Heart left ventricle (tissue), 16 donors: ENCODE data around the gene CCDC148. TPM values are rescaled to one million over a fixed set of nuclear protein-coding genes. Genes with fewer than 3 reads are reported as not detected.

Source experiments
- ATAC-seq, 4 donors: fragments of 200-7000 bp; cut with Tn5 transposase; one replicate each; pipeline ENCODE4 v1.9.1; 2020 to 2022; ENCODE audit warnings: moderate library complexity in 4 of 4, mild to moderate bottlenecking in 3 of 4, moderate number of reproducible peaks in 1 of 4
- DNase-seq, 5 donors: peaks; one replicate each; pipeline ENCODE4 v3.0.0-alpha.2; 2020
- H3K27ac ChIP-seq, 12 donors: fragments of 200-600 bp; sonication (generic) in 4 of 12; one replicate each; pipeline versions ENCODE4 v1.5.0 to v1.8.0; 2016 to 2022; ENCODE audit warnings: mild to moderate bottlenecking in 2 of 12
- H3K27me3 ChIP-seq, 9 donors: fragments of 200-600 bp; sonication (generic) in 2 of 9; one replicate each; pipeline versions ENCODE4 v1.5.1 to v1.8.0; 2016 to 2022; ENCODE audit warnings: mild to moderate bottlenecking in 3 of 9
- H3K36me3 ChIP-seq, 9 donors: fragments of 200-600 bp; sonication (generic) in 2 of 9; one replicate each; pipeline versions ENCODE4 v1.5.0 to v1.8.0; 2018 to 2022; ENCODE audit warnings: mild to moderate bottlenecking in 2 of 9
- H3K4me1 ChIP-seq, 12 donors: fragments of 200-600 bp; sonication (generic) in 4 of 12; one replicate each; pipeline versions ENCODE4 v1.5.0 to v1.8.0; 2016 to 2022; ENCODE audit warnings: mild to moderate bottlenecking in 3 of 12
- H3K4me3 ChIP-seq, 12 donors: fragments of 200-600 bp; sonication (generic) in 4 of 12; one replicate each; pipeline versions ENCODE4 v1.5.0 to v1.8.0; 2017 to 2022; ENCODE audit warnings: mild to moderate bottlenecking in 9 of 12, moderate library complexity in 4 of 12
- H3K9me3 ChIP-seq, 12 donors: fragments of 200-600 bp; sonication (generic) in 4 of 12; one replicate each; pipeline versions ENCODE4 v1.5.0 to v1.8.0; 2016 to 2022; ENCODE audit warnings: mild to moderate bottlenecking in 1 of 12
- CTCF ChIP-seq, 12 donors: fragments of 200-600 bp; sonication (generic) in 4 of 12; IDR thresholded peaks; one replicate each; pipeline versions ENCODE4 v1.5.0 to v1.8.0; 2018 to 2022; ENCODE audit warnings: antibody characterized with exemption in 12 of 12, mild to moderate bottlenecking in 5 of 12
- POLR2A ChIP-seq, 2 donors: fragments of 450-650 bp; IDR thresholded peaks; one replicate each; pipeline ENCODE4 v1.6.1; 2017; ENCODE audit warnings: antibody characterized with exemption in 2 of 2, mild to moderate bottlenecking in 2 of 2, moderate library complexity in 2 of 2
- WGBS, 4 donors: extraction: QIAGEN DNeasy Blood & Tissue Kit in 2 of 4; methylation state at CpG; one replicate each; pipeline versions ENCODE4 v1.1.5 to v1.1.7; 2013 to 2018; 5-methylcytosine and 5-hydroxymethylcytosine counted together
- intact Hi-C, 10 donors: fragments of 100-400 bp; cut with DNase I; formaldehyde crosslinking; loops; one replicate each; pipeline versions ENCODE4 v1.11.1 to v1.14.2; 2022
- polyA plus RNA-seq, 2 donors: library from polyadenylated mRNA; stranded (reverse); fragments of 200-250 nt; gene quantifications; one replicate each; pipeline ENCODE4 v1.2.3, GENCODE V29; 2013
- total RNA-seq, 9 donors: library from RNA; depleted of rRNA in 2 of 9; stranded (reverse); fragments of >200 nt in 2 of 9; fragmentation: NEBNext Ultra II Directional in 3 of 9; extraction: Animal tissue kit (Norgen Biotek cat#: 25700) in 3 of 9; gene quantifications; one replicate each; pipeline versions ENCODE4 v1.1.0 to v1.2.4, GENCODE V29; 2016 to 2023
- donor health status: ischemic (EF 13 %, LVEDD 7.1; RV severe dilation, severe dysfunction).
- donor health status: healthy with polysubstance abuse.
- donor health status: DM: no; HTN: yes; CAD: no.
- donor health status: DM: no; HTN: no; CAD: no.
- donor health status: ischemic (EF 25% LVEDD 6.9; RV normal size, moderate dysfunction).
- donor health status: ischemic (EF 25% LVEDD 5.7; RV mildly dilated, moderate dysfunction).
- donor health status: healthy.
- donor health status: DM: yes; HTN: yes; CAD: no.
- donor health status: ischemic (EF 35%, LVEDD 5.7; RV mildly dilated, moderate dysfunction).
- donor health status: nonischemic (EF 11% LVEDD 7.7; RV severe dilation, severe dysfunction).
- donor health status: DM: yes; HTN: yes; CAD: no.
- donor health status: PGD.
- donor health status: ischemic (EF 29% LVEDD 5.4; RV normal size, mild dysfunction).
- donor health status: nonischemic (EF 23%, LVEDD 6.1; RV moderate dilation, normal function).

Gene CCDC148
- total and polyA plus RNA-seq, 11 donors, result 0.24 to 1.2 (median 0.75) TPM; not detected in 2

- DNase-seq (no peak), ATAC-seq (no peak)
- no peaks in the 10 kb centered on the region for H3K27me3 ChIP-seq
- intact Hi-C loops, result no loop called here
- no peaks in the 10 kb centered on the region for H3K36me3 ChIP-seq
- WGBS, 4 donors, result 78 to 96% (median 91%) methylated on average over 2 of the region's 2 CpGs
- TF ChIP-seq CTCF (IDR thresholded peaks at IDR 0.05), result no peak
- no peak for TF ChIP-seq POLR2A (IDR thresholded peaks at IDR 0.05)
- peaks cover 0 to 2% (median 0%) of the 10 kb centered on the region in 12 donors for H3K9me3 ChIP-seq
- H3K4me1 ChIP-seq, result peaks cover 0 to 4% (median 0%) of the 10 kb centered on the region in 12 donors
- H3K4me3 ChIP-seq, result no peak overlapping the region
- no peak overlapping the region for H3K27ac ChIP-seq
Measured at GRCh38 chr2:158305501-158305900, 151.1 kb downstream of the CCDC148 start.

GRCh38 chr2:158300394-158300793 is 156.2 kb downstream of the CCDC148 start:
- DNase-seq (no peak), ATAC-seq (no peak)
- Histone ChIP-seq H3K36me3 (no peaks in the 10 kb centered on the region), H3K27ac (no peak overlapping the region), H3K27me3 (no peaks in the 10 kb centered on the region), H3K9me3 (peaks cover 0 to 11% (median 0%) of the 10 kb centered on the region in 12 donors), H3K4me1 (peaks cover 0 to 4% (median 0%) of the 10 kb centered on the region in 12 donors), H3K4me3 (no peak overlapping the region)
- 74 to 88% (median 84%) methylated on average over 2 of the region's 2 CpGs for WGBS, 4 donors
- intact Hi-C loops, result no loop called here
- TF ChIP-seq POLR2A (IDR thresholded peaks at IDR 0.05), result no peak
- TF ChIP-seq CTCF (IDR thresholded peaks at IDR 0.05), result no peak

DNA sequence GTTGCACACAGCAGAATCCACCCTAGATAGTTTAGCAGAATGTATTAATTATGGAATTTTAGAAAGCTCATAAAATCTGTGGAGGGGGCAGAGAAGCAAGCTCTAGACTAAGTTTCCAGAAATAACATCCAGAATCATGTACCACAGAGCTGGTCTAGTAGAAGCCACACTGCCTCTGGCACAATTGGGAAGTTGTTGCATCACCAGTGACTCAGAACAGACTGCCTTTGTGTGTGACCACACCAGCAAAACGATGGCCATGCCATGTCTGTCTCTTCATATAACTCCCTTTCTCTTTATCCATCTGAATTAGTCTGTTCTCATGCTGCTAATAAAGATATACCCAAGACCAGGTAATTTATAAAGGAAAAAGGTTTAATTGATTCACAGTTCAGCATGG is 158.9 kb downstream of the CCDC148 start:
- Histone ChIP-seq H3K27me3 (no peaks in the 10 kb centered on the region), H3K27ac (no peak overlapping the region), H3K9me3 (peaks cover 0 to 11% (median 0%) of the 10 kb centered on the region in 12 donors), H3K4me3 (no peak overlapping the region), H3K36me3 (no peaks in the 10 kb centered on the region), H3K4me1 (peaks cover 0 to 9% (median 0%) of the 10 kb centered on the region in 12 donors)
- DNase-seq (no peak), ATAC-seq (no peak)
- intact Hi-C loops, result no loop called here
- TF ChIP-seq CTCF (IDR thresholded peaks at IDR 0.05), result no peak
- TF ChIP-seq POLR2A (IDR thresholded peaks at IDR 0.05), result no peak
- 56 to 82% (median 74%) methylated on average over 1 of the region's 1 CpG for WGBS, 4 donors

DNA sequence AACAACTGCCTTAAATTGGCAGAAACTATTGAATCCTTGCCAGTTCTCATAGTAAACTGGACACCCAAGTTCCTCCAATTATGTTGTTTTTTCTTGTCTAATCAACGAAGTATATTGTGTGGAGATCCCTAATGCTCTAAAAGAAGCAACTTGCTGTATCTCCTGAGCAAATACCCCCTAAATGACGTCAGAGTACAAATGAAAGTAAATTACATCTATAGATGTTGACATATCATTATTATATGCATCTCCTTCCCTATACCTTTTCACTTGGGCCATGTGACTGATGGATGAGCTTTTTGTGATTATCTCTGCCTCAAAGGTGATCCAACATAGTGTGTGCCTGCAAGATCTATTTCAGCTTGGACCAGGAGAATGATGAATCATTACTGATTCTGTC is 159.4 kb downstream of the CCDC148 start:
- Histone ChIP-seq H3K4me3 (no peak overlapping the region), H3K36me3 (no peaks in the 10 kb centered on the region), H3K9me3 (peaks cover 0 to 11% (median 0%) of the 10 kb centered on the region in 12 donors), H3K27ac (no peak overlapping the region), H3K27me3 (no peaks in the 10 kb centered on the region), H3K4me1 (peaks cover 0 to 10% (median 0%) of the 10 kb centered on the region in 12 donors)
- ATAC-seq, result no peak
- WGBS, 4 donors, result 31 to 57% (median 51%) methylated on average over 2 of the region's 2 CpGs
- no peak for TF ChIP-seq CTCF (IDR thresholded peaks at IDR 0.05)
- TF ChIP-seq POLR2A (IDR thresholded peaks at IDR 0.05), result no peak
- intact Hi-C loops, result no loop called here
- DNase-seq, result no peak
